Hepatocyte (in vitro differentiated cells): ENCODE data around the gene G3BP1. TPM values are rescaled to one million over a fixed set of nuclear protein-coding genes. Genes with fewer than 3 reads are reported as not detected.
"Not testable (repeated sequence)": the region's sequence is repeated elsewhere in the genome, so short reads cannot be mapped to it uniquely, and the experiment has no call there.

ENCODE experiments used
- DNase-seq: peaks from one replicate; pipeline ENCODE4 v3.0.0-alpha.2; 2016; ENCODE audit warnings: low spot score
- H2AFZ ChIP-seq: fragments of 200-600 bp; sonication (generic); 2 replicates; pipeline ENCODE4 v1.6.0; 2016; ENCODE audit warnings: antibody characterized with exemption, mild to moderate bottlenecking
- H3K27ac ChIP-seq: fragments of 200-600 bp; sonication (generic); 2 replicates; pipeline ENCODE4 v1.5.1; 2016; ENCODE audit warnings: mild to moderate bottlenecking
- H3K27me3 ChIP-seq: fragments of 200-600 bp; sonication (generic); 2 replicates; pipeline ENCODE4 v1.6.1; 2016
- H3K36me3 ChIP-seq: fragments of 200-600 bp; sonication (generic); replicated peaks from 2 replicates; pipeline ENCODE4 v1.5.1; 2016; ENCODE audit warnings: low read depth; ENCODE audit not compliant: insufficient read depth
- H3K4me1 ChIP-seq: fragments of 200-600 bp; sonication (generic); 2 replicates; pipeline ENCODE4 v1.5.1; 2016; ENCODE audit warnings: mild to moderate bottlenecking, moderate library complexity; ENCODE audit not compliant: insufficient read depth
- H3K4me2 ChIP-seq: fragments of 200-600 bp; sonication (generic); 2 replicates; pipeline ENCODE4 v1.6.0; 2016
- H3K4me3 ChIP-seq: fragments of 200-600 bp; sonication (generic); 2 replicates; pipeline ENCODE4 v1.5.1; 2016; ENCODE audit warnings: mild to moderate bottlenecking
- H3K79me2 ChIP-seq: fragments of 200-600 bp; sonication (generic); 2 replicates; pipeline ENCODE4 v1.6.0; 2017; ENCODE audit warnings: mild to moderate bottlenecking
- H3K9me2 ChIP-seq: fragments of 200-600 bp; sonication (generic); replicated peaks from 2 replicates; pipeline ENCODE4 v1.6.0; 2017; ENCODE audit warnings: mild to moderate bottlenecking; ENCODE audit not compliant: insufficient read depth
- H3K9me3 ChIP-seq: fragments of 200-600 bp; sonication (generic); 2 replicates; pipeline ENCODE4 v1.5.1; 2016; ENCODE audit warnings: low read depth, mild to moderate bottlenecking
- H4K20me1 ChIP-seq: fragments of 200-600 bp; sonication (generic); 2 replicates; pipeline ENCODE4 v1.6.0; 2016; ENCODE audit warnings: mild to moderate bottlenecking; ENCODE audit not compliant: insufficient read depth, poor library complexity, severe bottlenecking
- EZH2 ChIP-seq: fragments of 200-600 bp; sonication (generic); IDR thresholded peaks from 2 replicates; pipeline ENCODE4 v1.6.1; 2016; ENCODE audit warnings: antibody characterized with exemption, mild to moderate bottlenecking, borderline replicate concordance
- EZH2phosphoT487 ChIP-seq: fragments of 200-600 bp; sonication (generic); IDR thresholded peaks from one replicate; pipeline ENCODE4 v1.6.1; 2018; ENCODE audit warnings: antibody characterized with exemption, mild to moderate bottlenecking, low read depth, moderate library complexity; ENCODE audit not compliant: unreplicated experiment, severe bottlenecking
- WGBS: methylation state at CpG from one replicate; pipeline ENCODE4 v1.1.6; 2016; ENCODE audit warnings: low lambda C conversion rate; ENCODE audit errors: missing lambda C conversion rate; 5-methylcytosine and 5-hydroxymethylcytosine counted together
- polyA plus RNA-seq: library from polyadenylated mRNA; unstranded; fragments of >200 nt; fragmentation: Nextera tagmentation; extraction: Ambion mirVana; gene quantifications from 2 replicates; pipeline ENCODE4 v1.2.1, GENCODE V29; 2016
- total RNA-seq: library from RNA; depleted of rRNA; stranded (reverse); fragments of >200 nt; gene quantifications from 2 replicates; pipeline ENCODE4 v1.2.3, GENCODE V29; 2014
- TF ChIP-seq, protein P1 (sequence below): fragments of 200-600 bp; sonication (generic); IDR thresholded peaks from 2 replicates; pipeline ENCODE4 v1.5.1; 2016; ENCODE audit warnings: antibody characterized with exemption, mild to moderate bottlenecking; ENCODE audit not compliant: poor library complexity

G3BP1 gene
- total and polyA plus RNA-seq, 2 experiments from 2014 or later: 123 to 151 TPM

DNA sequence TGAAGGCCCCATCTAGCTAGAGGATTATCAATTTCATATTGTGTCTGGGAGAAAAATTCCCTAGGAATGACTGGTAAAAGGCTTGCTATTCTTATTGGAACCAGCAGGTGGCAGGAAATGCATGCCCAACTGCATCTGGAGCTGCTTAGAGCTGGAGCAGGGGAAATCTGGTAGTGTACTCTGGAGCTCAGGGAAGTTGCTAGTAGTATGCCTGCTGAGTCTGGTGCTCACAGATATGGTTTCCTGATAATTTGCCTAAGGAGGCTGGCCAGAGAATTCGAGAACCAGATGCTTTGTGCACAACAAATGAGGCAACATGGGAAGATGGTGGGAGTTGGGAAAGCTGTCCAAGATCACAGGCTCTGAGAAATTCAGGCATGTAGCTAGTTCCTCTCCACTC, 53.7 kb downstream of the G3BP1 start:
- no peak overlapping the region for H2AFZ ChIP-seq
- H3K27ac ChIP-seq: no peak overlapping the region
- no peaks in the 10 kb centered on the region for H3K27me3 ChIP-seq
- no peaks in the 10 kb centered on the region for H3K9me3 ChIP-seq
- H3K36me3 ChIP-seq: no peaks in the 10 kb centered on the region
- no peaks in the 10 kb centered on the region for H3K79me2 ChIP-seq
- DNase-seq: peak; percentile 86
- H4K20me1 ChIP-seq: no peaks in the 10 kb centered on the region
- peaks cover 2% of the 10 kb centered on the region for H3K4me1 ChIP-seq
- WGBS: 7% methylated on average over 1 of the region's 1 CpG
- TF ChIP-seq EZH2phosphoT487 (no peak), EZH2 (no peak)
- TF ChIP-seq, protein P1, sequence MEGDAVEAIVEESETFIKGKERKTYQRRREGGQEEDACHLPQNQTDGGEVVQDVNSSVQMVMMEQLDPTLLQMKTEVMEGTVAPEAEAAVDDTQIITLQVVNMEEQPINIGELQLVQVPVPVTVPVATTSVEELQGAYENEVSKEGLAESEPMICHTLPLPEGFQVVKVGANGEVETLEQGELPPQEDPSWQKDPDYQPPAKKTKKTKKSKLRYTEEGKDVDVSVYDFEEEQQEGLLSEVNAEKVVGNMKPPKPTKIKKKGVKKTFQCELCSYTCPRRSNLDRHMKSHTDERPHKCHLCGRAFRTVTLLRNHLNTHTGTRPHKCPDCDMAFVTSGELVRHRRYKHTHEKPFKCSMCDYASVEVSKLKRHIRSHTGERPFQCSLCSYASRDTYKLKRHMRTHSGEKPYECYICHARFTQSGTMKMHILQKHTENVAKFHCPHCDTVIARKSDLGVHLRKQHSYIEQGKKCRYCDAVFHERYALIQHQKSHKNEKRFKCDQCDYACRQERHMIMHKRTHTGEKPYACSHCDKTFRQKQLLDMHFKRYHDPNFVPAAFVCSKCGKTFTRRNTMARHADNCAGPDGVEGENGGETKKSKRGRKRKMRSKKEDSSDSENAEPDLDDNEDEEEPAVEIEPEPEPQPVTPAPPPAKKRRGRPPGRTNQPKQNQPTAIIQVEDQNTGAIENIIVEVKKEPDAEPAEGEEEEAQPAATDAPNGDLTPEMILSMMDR: peak; percentile 91
- H3K4me3 ChIP-seq: no peak overlapping the region
- no peak overlapping the region for H3K4me2 ChIP-seq
- no peaks in the 10 kb centered on the region for H3K9me2 ChIP-seq

DNA sequence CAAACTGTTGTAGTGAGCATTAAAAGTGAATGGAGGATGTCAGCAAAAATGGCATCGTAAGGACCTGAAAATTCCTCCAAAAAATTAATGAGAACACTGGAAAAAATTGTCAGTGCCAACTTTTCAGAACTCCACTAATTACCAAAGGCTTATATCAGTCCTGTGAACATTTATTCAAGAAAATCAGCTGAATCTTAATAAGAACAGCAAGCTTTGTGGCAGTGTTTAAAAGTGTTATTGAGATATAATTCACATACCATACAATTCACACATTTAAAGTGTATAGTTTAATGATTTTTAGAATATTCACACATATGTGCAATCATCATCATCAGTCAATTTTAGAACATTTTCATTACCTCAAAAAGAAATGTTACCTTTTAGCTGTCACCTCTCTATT, 57.6 kb downstream of the G3BP1 start:
- no peak for TF ChIP-seq EZH2phosphoT487
- TF ChIP-seq, protein P1: no peak
- no peak for TF ChIP-seq EZH2
- no peak overlapping the region for H2AFZ ChIP-seq
- H3K9me3 ChIP-seq: peaks cover 3% of the 10 kb centered on the region
- WGBS: 94% methylated on average over 1 of the region's 1 CpG
- no peak overlapping the region for H3K27ac ChIP-seq
- DNase-seq: no peak
- H3K36me3 ChIP-seq: no peaks in the 10 kb centered on the region
- H3K9me2 ChIP-seq: no peaks in the 10 kb centered on the region
- no peaks in the 10 kb centered on the region for H3K4me1 ChIP-seq
- no peak overlapping the region for H3K4me3 ChIP-seq
- no peaks in the 10 kb centered on the region for H3K27me3 ChIP-seq
- H3K79me2 ChIP-seq: no peaks in the 10 kb centered on the region
- H4K20me1 ChIP-seq: no peaks in the 10 kb centered on the region
- H3K4me2 ChIP-seq: no peak overlapping the region

DNA sequence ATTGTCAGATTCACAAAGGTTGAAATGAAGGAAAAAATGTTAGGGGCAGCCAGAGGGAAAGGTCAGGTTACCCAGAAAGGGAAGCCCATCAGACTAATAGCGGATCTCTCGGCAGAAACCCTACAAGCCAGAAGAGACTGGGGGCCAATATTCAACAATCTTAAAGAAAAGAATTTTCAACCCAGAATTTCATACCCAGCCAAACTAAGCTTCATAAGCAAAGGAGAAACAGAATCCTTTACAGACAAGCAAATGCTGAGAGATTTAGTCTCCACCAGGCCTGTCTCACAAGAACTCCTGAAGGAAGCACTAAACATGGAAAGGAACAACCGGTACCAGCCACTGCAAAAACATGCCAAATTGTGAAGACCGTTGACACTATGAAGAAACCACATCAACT, 61.1 kb downstream of the G3BP1 start:
- 96% methylated on average over 4 of the region's 4 CpGs for WGBS
- not testable (repeated sequence) for DNase-seq, H3K27me3 ChIP-seq, H3K36me3 ChIP-seq, H3K4me1 ChIP-seq, H3K27ac ChIP-seq, H3K4me2 ChIP-seq, H3K9me2 ChIP-seq, H3K4me3 ChIP-seq, H3K79me2 ChIP-seq, H2AFZ ChIP-seq, H3K9me3 ChIP-seq, H4K20me1 ChIP-seq

DNA sequence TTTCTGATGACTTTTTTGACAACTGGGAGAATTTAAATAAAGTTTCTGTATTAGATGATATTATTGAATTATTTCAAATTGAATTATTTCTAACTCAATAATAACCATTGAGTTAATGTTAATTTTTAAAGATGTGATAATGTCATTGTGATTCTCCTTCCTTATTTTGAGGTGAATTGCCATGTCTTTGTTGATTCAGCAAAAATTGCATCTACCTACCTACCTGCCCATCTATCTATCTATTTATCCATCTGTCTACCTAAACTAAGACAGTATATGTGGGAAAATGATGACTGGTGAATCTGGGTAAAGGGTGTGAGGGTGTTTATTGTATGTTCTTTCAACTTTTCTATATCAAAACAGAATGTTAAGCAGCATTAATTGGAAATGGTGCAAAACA, 75.0 kb downstream of the G3BP1 start:
- TF ChIP-seq, protein P1: no peak
- TF ChIP-seq EZH2phosphoT487 (no peak), EZH2 (no peak)

More for the DNA sequence above, 75.0 kb downstream of the G3BP1 start:
- no peaks in the 10 kb centered on the region for H3K27me3 ChIP-seq
- H3K4me3 ChIP-seq: no peak overlapping the region
- no peaks in the 10 kb centered on the region for H3K9me3 ChIP-seq
- H3K27ac ChIP-seq: no peak overlapping the region
- H4K20me1 ChIP-seq: no peaks in the 10 kb centered on the region
- H3K36me3 ChIP-seq: no peaks in the 10 kb centered on the region
- no peaks in the 10 kb centered on the region for H3K79me2 ChIP-seq
- no peaks in the 10 kb centered on the region for H3K9me2 ChIP-seq
- no peaks in the 10 kb centered on the region for H3K4me1 ChIP-seq
- no peak for DNase-seq
- H3K4me2 ChIP-seq: no peak overlapping the region
- no peak overlapping the region for H2AFZ ChIP-seq
